ENCODE measurements around the gene ATAD3C.

DNA sequence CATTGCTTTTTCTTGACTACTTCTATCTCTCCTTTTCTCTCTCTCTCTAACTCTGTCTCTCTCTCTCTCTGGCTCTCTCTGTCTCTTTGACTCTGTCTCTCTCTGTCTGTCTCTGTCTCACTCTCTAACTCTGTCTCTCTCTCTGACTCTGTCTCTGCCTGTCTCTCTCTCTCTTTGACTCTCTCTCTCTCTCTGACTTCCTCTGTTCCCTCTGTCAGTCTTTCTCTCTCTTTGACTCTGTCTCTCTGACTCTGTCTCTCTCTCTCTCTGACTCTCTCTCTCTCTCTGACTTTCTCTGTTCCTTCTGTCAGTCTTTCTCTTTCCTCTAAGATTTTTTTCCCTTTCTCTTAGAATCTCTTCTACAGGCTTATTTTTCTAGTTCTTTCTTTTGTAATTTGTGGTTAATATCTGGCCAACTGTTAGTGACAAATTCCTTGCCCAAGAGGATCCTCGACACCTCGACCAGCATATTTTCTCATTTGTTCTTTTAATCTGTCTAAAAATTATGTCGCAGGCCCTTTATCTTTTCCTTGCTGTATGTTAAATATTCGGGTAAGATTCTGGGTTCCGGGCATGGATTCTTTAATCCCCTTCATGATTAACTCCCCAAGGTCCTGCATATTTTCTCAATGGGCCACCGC, at the start of gene ATAD3C:
- TF ChIP-seq, protein P1, sequence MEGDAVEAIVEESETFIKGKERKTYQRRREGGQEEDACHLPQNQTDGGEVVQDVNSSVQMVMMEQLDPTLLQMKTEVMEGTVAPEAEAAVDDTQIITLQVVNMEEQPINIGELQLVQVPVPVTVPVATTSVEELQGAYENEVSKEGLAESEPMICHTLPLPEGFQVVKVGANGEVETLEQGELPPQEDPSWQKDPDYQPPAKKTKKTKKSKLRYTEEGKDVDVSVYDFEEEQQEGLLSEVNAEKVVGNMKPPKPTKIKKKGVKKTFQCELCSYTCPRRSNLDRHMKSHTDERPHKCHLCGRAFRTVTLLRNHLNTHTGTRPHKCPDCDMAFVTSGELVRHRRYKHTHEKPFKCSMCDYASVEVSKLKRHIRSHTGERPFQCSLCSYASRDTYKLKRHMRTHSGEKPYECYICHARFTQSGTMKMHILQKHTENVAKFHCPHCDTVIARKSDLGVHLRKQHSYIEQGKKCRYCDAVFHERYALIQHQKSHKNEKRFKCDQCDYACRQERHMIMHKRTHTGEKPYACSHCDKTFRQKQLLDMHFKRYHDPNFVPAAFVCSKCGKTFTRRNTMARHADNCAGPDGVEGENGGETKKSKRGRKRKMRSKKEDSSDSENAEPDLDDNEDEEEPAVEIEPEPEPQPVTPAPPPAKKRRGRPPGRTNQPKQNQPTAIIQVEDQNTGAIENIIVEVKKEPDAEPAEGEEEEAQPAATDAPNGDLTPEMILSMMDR (conservative IDR thresholded peaks at IDR 0.05; ENCODE audit: low read depth, low read length), result no peak
- TF ChIP-seq CEBPB (IDR thresholded peaks at IDR 0.05; ENCODE audit: low read depth, low read length), result no peak
- TF ChIP-seq FOS (IDR thresholded peaks at IDR 0.05; ENCODE audit: low read depth, low read length), result no peak
- TF ChIP-seq MXI1 (IDR thresholded peaks at IDR 0.05; ENCODE audit: borderline replicate concordance, low read depth, low read length), result no peak
- no peak for TF ChIP-seq BHLHE40 (IDR thresholded peaks at IDR 0.05; ENCODE audit: low read depth, low read length)
- no peak for TF ChIP-seq SMC3 (IDR thresholded peaks at IDR 0.05; ENCODE audit: low read depth, low read length)
